NCI-H526 (cell line): ENCODE results near the gene EIF3CL.
"Not testable (repeated sequence)": the region's sequence is repeated elsewhere in the genome, so short reads cannot be mapped to it uniquely, and the experiment has no call there.

Experiments
- DNase-seq, 2 experiments: peaks; one replicate each; lab custom pipeline; 2025; lab: John Stamatoyannopoulos, UW

EIF3CL gene

DNA sequence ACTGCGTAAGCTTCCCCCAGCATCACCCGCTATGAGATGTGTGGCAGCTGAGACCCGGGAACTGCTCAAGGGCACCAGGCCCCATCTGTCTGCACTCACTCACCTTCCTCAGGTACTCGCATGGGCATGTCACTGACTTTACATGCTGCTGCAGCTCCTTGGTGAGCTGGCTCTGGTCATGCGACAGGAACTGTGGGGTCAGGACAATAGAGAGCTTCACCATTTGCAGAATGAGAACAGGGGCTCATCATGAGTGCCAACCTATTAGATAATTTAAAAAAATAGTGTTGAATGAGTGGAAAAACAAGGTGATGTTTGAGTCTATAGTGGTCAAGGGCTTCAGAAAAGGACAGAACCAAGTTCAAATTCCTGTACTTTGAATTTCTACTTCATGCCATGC, 41.0 kb downstream of the EIF3CL start:
- DNase-seq: not testable (repeated sequence)

DNA sequence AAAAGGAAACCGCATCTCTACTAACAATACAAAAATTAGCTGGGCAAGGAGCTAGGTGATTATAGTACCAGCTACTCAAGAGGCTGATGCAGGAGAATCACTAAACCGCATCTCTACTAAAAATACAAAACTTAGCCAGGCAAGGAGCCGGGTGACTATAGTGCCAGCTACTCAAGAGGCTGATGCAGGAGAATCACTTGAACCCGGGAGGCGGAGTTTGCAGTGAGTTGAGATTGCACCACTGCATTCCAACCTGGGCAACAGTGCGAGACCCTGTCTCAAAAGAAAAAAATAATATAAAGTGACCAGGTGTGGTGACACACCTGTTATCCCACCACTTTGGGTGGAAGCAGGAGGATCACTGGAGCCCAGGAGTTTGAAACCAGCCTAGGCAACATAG, 65.4 kb downstream of the EIF3CL start:
- not testable (repeated sequence) for DNase-seq

DNA sequence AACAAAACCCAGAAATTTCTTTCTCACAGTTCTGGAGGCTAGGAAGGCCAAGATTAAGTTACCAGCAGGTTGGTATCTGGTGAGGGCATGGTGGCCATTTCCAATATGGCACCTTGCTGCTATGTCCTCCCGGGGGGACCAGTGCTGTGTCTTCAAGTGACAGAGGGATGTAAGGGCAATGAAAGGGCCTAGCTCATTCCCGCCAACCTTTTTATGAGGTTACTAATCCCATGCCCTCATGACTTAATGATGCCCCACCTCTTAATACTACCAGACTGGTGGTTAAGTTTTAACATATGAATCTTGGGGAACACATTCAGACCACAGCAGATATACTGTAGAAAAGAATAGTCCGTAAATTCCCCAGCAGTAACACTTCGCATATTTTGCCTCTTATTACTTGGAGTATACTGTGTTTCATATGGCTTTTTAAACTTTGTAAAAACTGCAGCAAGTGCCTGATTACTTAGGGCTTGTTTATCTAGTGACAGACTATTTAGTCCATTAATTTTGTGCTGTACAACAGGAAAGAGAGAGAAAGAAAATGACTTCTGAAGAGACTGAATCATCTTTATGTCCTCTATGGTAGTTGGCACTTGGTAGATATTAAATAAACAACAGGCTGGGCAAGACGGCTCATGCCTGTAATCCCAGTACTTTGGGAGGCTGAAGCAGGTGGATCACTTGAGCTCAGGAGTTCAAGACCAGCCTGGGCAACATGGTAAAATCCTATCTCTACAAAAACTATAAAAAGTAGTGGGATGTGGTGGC, 66.5 kb downstream of the EIF3CL start:
- DNase-seq: not testable (repeated sequence)

DNA sequence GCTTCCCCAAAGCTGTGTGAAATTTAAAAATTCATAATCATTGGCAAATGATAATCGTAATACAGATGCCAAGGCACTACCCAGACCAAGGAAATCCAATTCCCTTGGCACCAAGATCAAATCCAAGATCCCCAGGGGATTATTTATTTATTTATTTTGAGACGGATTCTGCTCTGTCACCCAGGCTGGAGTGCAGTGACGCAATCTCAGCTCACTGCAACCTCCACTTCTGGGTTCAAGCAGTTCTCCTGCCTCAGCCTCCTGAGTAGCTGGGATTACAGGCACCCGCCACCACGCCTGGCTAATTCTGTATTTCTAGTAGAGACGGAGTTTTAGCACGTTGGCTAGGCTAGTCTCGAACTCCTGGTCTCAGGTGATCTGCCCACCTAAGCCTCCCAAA, 68.0 kb downstream of the EIF3CL start:
- DNase-seq: not testable (repeated sequence)

DNA sequence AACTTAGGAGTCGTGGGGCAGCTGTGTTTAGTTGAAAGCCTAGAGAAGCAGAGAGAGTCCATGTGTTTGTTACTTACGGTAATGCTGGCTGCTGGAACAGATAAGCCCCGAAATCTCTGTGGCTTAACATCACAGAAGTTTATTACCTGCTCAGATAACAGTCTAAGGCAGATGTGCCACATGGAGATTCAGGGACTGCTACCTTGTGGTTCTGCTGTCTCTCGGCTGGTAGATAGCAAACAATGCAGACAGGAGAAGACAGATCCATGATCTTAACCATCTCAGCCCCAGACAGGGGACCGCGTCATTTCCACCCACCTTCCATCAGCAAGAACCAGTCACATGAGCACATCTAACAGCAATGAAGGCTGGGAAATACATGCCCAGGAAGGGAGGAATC, 71.0 kb downstream of the EIF3CL start:
- not testable (repeated sequence) for DNase-seq

DNA sequence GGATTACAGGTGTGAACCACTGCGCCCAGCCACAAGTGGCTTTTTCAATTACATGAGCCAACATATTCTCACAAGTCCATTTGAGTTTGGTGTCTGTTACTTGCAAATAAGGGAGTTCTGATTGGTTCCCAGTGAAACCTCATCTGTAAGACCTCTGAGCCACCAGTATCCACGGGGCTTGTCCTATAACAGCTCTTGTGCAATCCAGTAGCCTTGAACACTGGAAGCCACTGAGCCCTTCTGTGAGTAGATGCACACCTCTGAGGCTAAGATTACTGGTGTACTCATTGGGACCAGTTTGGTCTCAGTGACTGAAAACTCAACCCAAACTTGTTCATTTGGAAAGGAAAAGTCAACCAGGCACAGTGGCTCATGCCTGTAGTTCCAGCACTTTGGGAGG, 72.7 kb downstream of the EIF3CL start:
- DNase-seq: not testable (repeated sequence)

DNA sequence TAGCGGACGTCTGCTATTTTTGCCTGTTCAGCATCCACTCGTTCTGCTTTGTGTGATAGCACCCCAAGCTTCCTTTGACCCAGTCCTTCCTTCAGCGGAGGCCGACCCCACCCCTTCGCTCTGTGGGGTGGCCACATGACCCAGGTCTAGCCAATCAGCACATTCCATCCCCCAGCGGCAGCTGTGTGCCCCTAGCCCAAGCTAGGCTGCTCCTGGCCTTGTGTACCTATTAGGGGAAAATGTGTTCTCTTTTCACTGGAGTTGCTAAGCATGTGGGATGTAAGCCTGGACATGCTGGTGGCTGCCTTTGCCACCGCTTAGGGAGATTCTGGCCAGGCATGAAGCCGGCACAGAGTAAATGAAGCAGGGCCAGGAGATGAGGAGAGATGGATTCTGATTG, 73.4 kb downstream of the EIF3CL start:
- DNase-seq: peak in 1 of 2 experiments; percentile 10
